Gastrocnemius medialis (tissue), 4 donors: ENCODE results near the gene MX1. TPM values are rescaled to one million over a fixed set of nuclear protein-coding genes. Genes with fewer than 3 reads are reported as not detected.

Experiments
- ATAC-seq, 2 donors: fragments of 150-250 bp; one replicate each; pipeline ENCODE4 v1.9.1; 2016
- DNase-seq, 2 donors: peaks; one replicate each; pipeline ENCODE4 v3.0.0-alpha.2; 2019
- H3K27ac ChIP-seq, 4 donors: fragments of 200-600 bp; sonication (generic); 1 replicate in 1 of 4; 2 replicates in 3 of 4; pipeline ENCODE4 v1.5.1; 2016 to 2018; ENCODE audit warnings: mild to moderate bottlenecking in 2 of 4, moderate library complexity in 1 of 4
- H3K27me3 ChIP-seq, 3 donors: fragments of 200-600 bp; sonication (generic) in 2 of 3; 1 replicate in 1 of 3; 2 replicates in 2 of 3; pipeline versions ENCODE4 v1.5.1 to v1.6.0; 2016 to 2019; ENCODE audit warnings: mild to moderate bottlenecking in 1 of 3, moderate library complexity in 1 of 3
- H3K36me3 ChIP-seq, 2 donors: fragments of 200-600 bp; sonication (generic) in 1 of 2; one replicate each; pipeline ENCODE4 v1.5.1; 2017 to 2018
- H3K4me1 ChIP-seq, 2 donors: fragments of 200-600 bp; sonication (generic) in 1 of 2; one replicate each; pipeline ENCODE4 v1.5.1; 2016 to 2017; ENCODE audit warnings: mild to moderate bottlenecking in 2 of 2
- H3K4me3 ChIP-seq, 4 donors: fragments of 200-600 bp; sonication (generic) in 3 of 4; 1 replicate in 1 of 4; 2 replicates in 3 of 4; pipeline ENCODE4 v1.5.1; 2016 to 2019; ENCODE audit warnings: mild to moderate bottlenecking in 2 of 4
- H3K9me3 ChIP-seq, 3 donors: fragments of 200-600 bp; sonication (generic) in 2 of 3; 1 replicate in 1 of 3; 2 replicates in 2 of 3; pipeline ENCODE4 v1.5.1; 2016 to 2019
- CTCF ChIP-seq, 5 experiments: fragments of 450-650 bp in 3 of 5; fragments of 200-600 bp in 2 of 5; sonication (generic) in 2 of 5; IDR thresholded peaks in 4 of 5; conservative IDR thresholded peaks in 1 of 5; 1 replicate in 4 of 5; 2 replicates in 1 of 5; pipeline ENCODE4 v1.5.1; 2016 to 2019; ENCODE audit warnings: antibody characterized with exemption in 5 of 5, mild to moderate bottlenecking in 3 of 5, moderate library complexity in 3 of 5
- POLR2A ChIP-seq, 2 donors: fragments of 450-650 bp; IDR thresholded peaks; one replicate each; pipeline ENCODE4 v1.6.1; 2017; ENCODE audit warnings: antibody characterized with exemption in 2 of 2, mild to moderate bottlenecking in 2 of 2, moderate library complexity in 2 of 2
- in situ Hi-C, 4 donors: fragments of 200-750 bp; cut with MboI; loops; one replicate each; pipeline versions ENCODE4 v1.15.0 to v1.8.0; 2017; ENCODE audit warnings: low sequenced_read_pairs in 4 of 4
- intact Hi-C: fragments of 100-400 bp; cut with DNase I; formaldehyde crosslinking; loops from one replicate; pipeline ENCODE4 v1.15.1; 2023; ENCODE audit warnings: low total_unique reads
- total RNA-seq, 4 donors: library from RNA; depleted of rRNA; stranded (reverse); fragments of >200 nt; gene quantifications; one replicate each; pipeline versions ENCODE4 v1.1.0 to v1.2.3, GENCODE V29; 2016

MX1 gene
- total RNA-seq, 4 donors from 2014 or later: 2.5 to 10.0 (median 5.7) TPM

- Histone ChIP-seq H3K4me1 (no peaks in the 10 kb centered on the region), H3K27ac (no peak overlapping the region), H3K36me3 (no peaks in the 10 kb centered on the region), H3K9me3 (no peaks in the 10 kb centered on the region), H3K27me3 (peaks cover 0 to 2% (median 0%) of the 10 kb centered on the region in 3 donors), H3K4me3 (no peak overlapping the region)
- TF ChIP-seq POLR2A (IDR thresholded peaks at IDR 0.05): no peak
- no peak for TF ChIP-seq CTCF (IDR thresholded peaks at IDR 0.05 in 4 of 5, conservative IDR thresholded peaks at IDR 0.05 in 1 of 5)
- no peak for DNase-seq
- no peak for ATAC-seq
- intact Hi-C loops (no loop called here), in situ Hi-C loops (loop anchor here in 1 of 4 donors (25.0 kb wide), 1 partner anchor 98 kb away; no protein-coding TSS in a partner anchor)
These were observed 63.3 kb downstream of the MX1 start for GRCh38 chr21:41489329-41489728.

GRCh38 chr21:41490330-41490729 lies 64.3 kb downstream of the MX1 start:
- intact Hi-C loops: no loop called here
- no peak for DNase-seq
- TF ChIP-seq POLR2A (IDR thresholded peaks at IDR 0.05) (no peak), CTCF (IDR thresholded peaks at IDR 0.05 in 4 of 5, conservative IDR thresholded peaks at IDR 0.05 in 1 of 5) (no peak)
- Histone ChIP-seq H3K9me3 (no peaks in the 10 kb centered on the region), H3K4me3 (no peak overlapping the region), H3K4me1 (no peaks in the 10 kb centered on the region), H3K36me3 (no peaks in the 10 kb centered on the region), H3K27me3 (peaks cover 0 to 2% (median 0%) of the 10 kb centered on the region in 3 donors), H3K27ac (no peak overlapping the region)
- no peak for ATAC-seq
- in situ Hi-C loops: loop anchor here in 1 of 4 donors (25.0 kb wide), 1 partner anchor 97 kb away; no protein-coding TSS in a partner anchor

- in situ Hi-C loops: loop anchor here in 1 of 4 donors (25.0 kb wide), 1 partner anchor 96 kb away; no protein-coding TSS in a partner anchor
- H3K4me3 ChIP-seq: no peak overlapping the region
- DNase-seq (no peak), ATAC-seq (no peak)
- intact Hi-C loops: no loop called here
- TF ChIP-seq CTCF (IDR thresholded peaks at IDR 0.05 in 4 of 5, conservative IDR thresholded peaks at IDR 0.05 in 1 of 5) (no peak), POLR2A (IDR thresholded peaks at IDR 0.05) (no peak)
- no peaks in the 10 kb centered on the region for H3K36me3 ChIP-seq
- no peaks in the 10 kb centered on the region for H3K9me3 ChIP-seq
- no peak overlapping the region for H3K27ac ChIP-seq
- H3K27me3 ChIP-seq: peaks cover 0 to 2% (median 0%) of the 10 kb centered on the region in 3 donors
- no peaks in the 10 kb centered on the region for H3K4me1 ChIP-seq
These were observed 65.4 kb downstream of the MX1 start for GRCh38 chr21:41491412-41491811.

- no peak for DNase-seq
- Histone ChIP-seq H3K4me1 (no peaks in the 10 kb centered on the region), H3K36me3 (no peaks in the 10 kb centered on the region), H3K9me3 (no peaks in the 10 kb centered on the region), H3K27me3 (peaks cover 0 to 2% (median 2%) of the 10 kb centered on the region in 3 donors), H3K4me3 (no peak overlapping the region), H3K27ac (no peak overlapping the region)
- ATAC-seq: no peak
- TF ChIP-seq CTCF (IDR thresholded peaks at IDR 0.05 in 4 of 5, conservative IDR thresholded peaks at IDR 0.05 in 1 of 5) (no peak), POLR2A (IDR thresholded peaks at IDR 0.05) (no peak)
- intact Hi-C loops (no loop called here), in situ Hi-C loops (loop anchor here in 1 of 4 donors (25.0 kb wide), 1 partner anchor 93 kb away; no protein-coding TSS in a partner anchor)
These were observed 68.2 kb downstream of the MX1 start for GRCh38 chr21:41494242-41494641.

GRCh38 chr21:41497008-41497407 lies 71.0 kb downstream of the MX1 start:
- peaks cover 6 to 13% (median 8%) of the 10 kb centered on the region in 3 donors for H3K27me3 ChIP-seq
- no peak overlapping the region for H3K27ac ChIP-seq
- no peak for ATAC-seq
- in situ Hi-C loops: loop anchor here in 1 of 4 donors (25.0 kb wide), 1 partner anchor 90 kb away; no protein-coding TSS in a partner anchor
- DNase-seq: no peak
- H3K36me3 ChIP-seq: no peaks in the 10 kb centered on the region
- no peaks in the 10 kb centered on the region for H3K9me3 ChIP-seq
- TF ChIP-seq CTCF (IDR thresholded peaks at IDR 0.05 in 4 of 5, conservative IDR thresholded peaks at IDR 0.05 in 1 of 5): no peak
- TF ChIP-seq POLR2A (IDR thresholded peaks at IDR 0.05): no peak
- intact Hi-C loops: no loop called here
- no peak overlapping the region for H3K4me3 ChIP-seq
- H3K4me1 ChIP-seq: no peaks in the 10 kb centered on the region
